Measurements from ENCODE around the gene CACNA1C.

CACNA1C gene

DNA sequence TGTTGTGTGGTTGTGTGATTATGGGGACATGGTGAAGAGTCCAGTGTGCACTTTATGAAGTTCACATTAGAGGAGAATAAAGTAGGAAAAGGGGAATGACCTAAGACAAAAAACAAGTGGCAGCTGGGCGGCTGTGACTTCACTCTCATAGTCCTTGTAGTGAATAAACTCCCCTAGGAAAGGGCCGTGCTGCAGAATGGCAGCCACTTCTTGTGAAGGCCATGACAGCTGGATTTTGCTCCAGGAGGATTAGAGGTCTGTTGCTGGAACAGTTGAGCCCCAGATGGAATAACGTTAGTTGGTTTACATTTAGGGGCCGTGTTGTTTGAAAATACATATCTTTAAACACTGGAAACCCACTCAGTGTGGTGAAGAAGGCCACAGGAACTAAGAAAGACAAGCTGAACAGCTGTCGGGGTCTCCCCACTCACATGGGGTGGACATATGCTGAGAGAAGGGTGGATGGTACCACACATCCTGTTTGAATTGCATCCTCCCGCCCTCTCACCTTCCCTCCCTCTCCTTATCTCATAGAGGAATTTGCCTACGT lies 276.9 kb downstream of the CACNA1C start:
- no peak for FAIRE-seq
- no peak for DNase-seq (ENCODE audit: insufficient read length, low spot score)
- TF ChIP-seq POLR2AphosphoS5 (IDR thresholded peaks at IDR 0.05; ENCODE audit: low read depth, low read length) (no peak), POLR2A (IDR thresholded peaks at IDR 0.05; ENCODE audit: low read depth, low read length) (no peak), POU2F2 (IDR thresholded peaks at IDR 0.05; ENCODE audit: low read depth, low read length) (no peak), TAF1 (IDR thresholded peaks at IDR 0.05; ENCODE audit: low read depth, low read length) (no peak), SPI1 (IDR thresholded peaks at IDR 0.05; ENCODE audit: low read depth, low read length) (no peak), PAX5 (IDR thresholded peaks at IDR 0.05; ENCODE audit: insufficient read depth, low read length, severe bottlenecking) (no peak)

- no peak for FAIRE-seq
- DNase-seq (ENCODE audit: insufficient read length, low spot score): no peak
- TF ChIP-seq POLR2AphosphoS5 (IDR thresholded peaks at IDR 0.05; ENCODE audit: low read depth, low read length) (no peak), SPI1 (IDR thresholded peaks at IDR 0.05; ENCODE audit: low read depth, low read length) (no peak), TAF1 (IDR thresholded peaks at IDR 0.05; ENCODE audit: low read depth, low read length) (no peak), PAX5 (IDR thresholded peaks at IDR 0.05; ENCODE audit: insufficient read depth, low read length, severe bottlenecking) (no peak), POLR2A (IDR thresholded peaks at IDR 0.05; ENCODE audit: low read depth, low read length) (no peak), POU2F2 (IDR thresholded peaks at IDR 0.05; ENCODE audit: low read depth, low read length) (no peak)
Measured at GRCh38 chr12:2332236-2332635, 279.4 kb downstream of the CACNA1C start.

GRCh38 chr12:2332947-2333346 lies 280.2 kb downstream of the CACNA1C start:
- no peak for DNase-seq (ENCODE audit: insufficient read length, low spot score)
- TF ChIP-seq POLR2AphosphoS5 (IDR thresholded peaks at IDR 0.05; ENCODE audit: low read depth, low read length): no peak
- no peak for TF ChIP-seq PAX5 (IDR thresholded peaks at IDR 0.05; ENCODE audit: insufficient read depth, low read length, severe bottlenecking)
- no peak for FAIRE-seq

- no peak for TF ChIP-seq POLR2A (IDR thresholded peaks at IDR 0.05; ENCODE audit: low read depth, low read length)
- FAIRE-seq: no peak
- DNase-seq (ENCODE audit: insufficient read length, low spot score): no peak
Measured at GRCh38 chr12:2333491-2334195, 280.9 kb downstream of the CACNA1C start.

- no peak for DNase-seq (ENCODE audit: insufficient read length, low spot score)
- FAIRE-seq: no peak
Measured at GRCh38 chr12:2334271-2334670, 281.5 kb downstream of the CACNA1C start.

DNA sequence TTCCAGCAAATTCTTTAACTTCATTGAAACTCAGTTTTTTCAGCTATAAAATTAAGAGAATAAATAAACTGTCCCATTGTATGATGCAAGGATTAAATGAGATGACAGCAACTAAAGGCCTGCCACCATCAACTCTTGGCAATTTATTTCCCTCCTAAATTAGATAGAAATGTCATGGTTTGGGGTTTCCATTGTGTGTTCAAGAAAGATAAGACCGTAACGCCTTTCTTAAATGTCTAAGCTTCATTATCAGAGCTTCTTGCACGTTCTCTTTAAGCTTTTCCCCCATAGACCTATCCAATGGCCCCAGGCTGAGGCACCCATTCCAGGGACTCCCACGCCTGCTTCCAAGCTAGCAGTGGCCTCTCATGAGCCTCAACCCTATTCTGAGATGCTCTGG lies 281.9 kb downstream of the CACNA1C start:
- DNase-seq (ENCODE audit: insufficient read length, low spot score) (no peak), FAIRE-seq (no peak)
- TF ChIP-seq POLR2AphosphoS5 (IDR thresholded peaks at IDR 0.05; ENCODE audit: low read depth, low read length): no peak
- TF ChIP-seq POU2F2 (IDR thresholded peaks at IDR 0.05; ENCODE audit: low read depth, low read length): no peak
- no peak for TF ChIP-seq PAX5 (IDR thresholded peaks at IDR 0.05; ENCODE audit: insufficient read depth, low read length, severe bottlenecking)
- no peak for TF ChIP-seq TAF1 (IDR thresholded peaks at IDR 0.05; ENCODE audit: low read depth, low read length)
- no peak for TF ChIP-seq POLR2A (IDR thresholded peaks at IDR 0.05; ENCODE audit: low read depth, low read length)
- no peak for TF ChIP-seq SPI1 (IDR thresholded peaks at IDR 0.05; ENCODE audit: low read depth, low read length)

More at GRCh38 chr12:2334271-2334670, 281.5 kb downstream of the CACNA1C start:
- TF ChIP-seq POLR2AphosphoS5 (IDR thresholded peaks at IDR 0.05; ENCODE audit: low read depth, low read length) (no peak), TAF1 (IDR thresholded peaks at IDR 0.05; ENCODE audit: low read depth, low read length) (no peak), SPI1 (IDR thresholded peaks at IDR 0.05; ENCODE audit: low read depth, low read length) (no peak), POU2F2 (IDR thresholded peaks at IDR 0.05; ENCODE audit: low read depth, low read length) (no peak), PAX5 (IDR thresholded peaks at IDR 0.05; ENCODE audit: insufficient read depth, low read length, severe bottlenecking) (no peak), POLR2A (IDR thresholded peaks at IDR 0.05; ENCODE audit: low read depth, low read length) (no peak)

- FAIRE-seq (peak; percentile 28), DNase-seq (ENCODE audit: insufficient read length, low spot score) (no peak)
- TF ChIP-seq POU2F2 (IDR thresholded peaks at IDR 0.05; ENCODE audit: low read depth, low read length): no peak
- TF ChIP-seq SPI1 (IDR thresholded peaks at IDR 0.05; ENCODE audit: low read depth, low read length): no peak
- no peak for TF ChIP-seq POLR2AphosphoS5 (IDR thresholded peaks at IDR 0.05; ENCODE audit: low read depth, low read length)
- TF ChIP-seq POLR2A (IDR thresholded peaks at IDR 0.05; ENCODE audit: low read depth, low read length): no peak
- no peak for TF ChIP-seq TAF1 (IDR thresholded peaks at IDR 0.05; ENCODE audit: low read depth, low read length)
- TF ChIP-seq PAX5 (IDR thresholded peaks at IDR 0.05; ENCODE audit: insufficient read depth, low read length, severe bottlenecking): no peak
Measured at GRCh38 chr12:2335109-2335508, 282.3 kb downstream of the CACNA1C start.

DNA sequence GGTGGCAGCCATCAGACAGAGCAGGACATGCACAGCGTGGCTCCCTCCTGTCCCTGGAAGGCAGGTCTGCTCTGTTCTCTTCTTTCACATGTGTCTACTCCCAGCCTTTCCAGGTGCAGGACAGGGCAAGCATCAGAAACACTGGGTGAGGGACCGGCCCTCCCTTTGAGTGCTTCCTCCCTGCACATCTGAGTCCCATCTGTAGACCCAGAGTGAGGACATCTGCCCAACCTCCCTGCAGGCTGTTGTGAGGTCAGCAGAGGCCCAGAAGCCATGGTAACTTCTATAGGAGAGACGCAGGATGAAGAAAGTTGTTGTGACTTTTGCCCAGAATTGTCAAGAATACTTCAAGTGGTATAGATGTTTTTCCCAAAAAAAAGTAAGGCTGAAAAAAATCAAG lies 282.7 kb downstream of the CACNA1C start:
- TF ChIP-seq PAX5 (IDR thresholded peaks at IDR 0.05; ENCODE audit: insufficient read depth, low read length, severe bottlenecking) (no peak), SPI1 (IDR thresholded peaks at IDR 0.05; ENCODE audit: low read depth, low read length) (no peak), POU2F2 (IDR thresholded peaks at IDR 0.05; ENCODE audit: low read depth, low read length) (no peak), POLR2A (IDR thresholded peaks at IDR 0.05; ENCODE audit: low read depth, low read length) (no peak), POLR2AphosphoS5 (IDR thresholded peaks at IDR 0.05; ENCODE audit: low read depth, low read length) (no peak), TAF1 (IDR thresholded peaks at IDR 0.05; ENCODE audit: low read depth, low read length) (no peak)
- FAIRE-seq (no peak), DNase-seq (ENCODE audit: insufficient read length, low spot score) (no peak)

DNA sequence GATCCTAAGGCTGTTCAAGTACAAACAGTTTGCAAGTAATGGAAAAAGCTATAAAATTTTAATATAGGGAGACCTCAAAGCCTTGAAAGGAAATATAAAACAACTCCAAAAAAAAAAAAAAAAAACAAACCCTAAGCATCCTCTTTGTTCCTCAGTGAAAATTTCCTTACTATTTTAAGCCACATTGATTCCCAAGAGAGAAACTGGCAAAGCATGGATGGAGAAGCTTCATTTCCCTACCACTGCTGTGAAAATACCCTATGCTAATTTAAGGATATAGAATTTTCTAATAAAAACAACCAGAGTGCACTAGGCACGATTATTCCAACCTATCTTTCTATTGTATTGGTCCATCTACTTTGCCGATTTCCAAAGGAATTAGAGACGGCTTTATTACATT lies 283.1 kb downstream of the CACNA1C start:
- DNase-seq (ENCODE audit: insufficient read length, low spot score): no peak
- FAIRE-seq: no peak
- TF ChIP-seq PAX5 (IDR thresholded peaks at IDR 0.05; ENCODE audit: insufficient read depth, low read length, severe bottlenecking): no peak
- TF ChIP-seq POLR2AphosphoS5 (IDR thresholded peaks at IDR 0.05; ENCODE audit: low read depth, low read length): no peak
- TF ChIP-seq SPI1 (IDR thresholded peaks at IDR 0.05; ENCODE audit: low read depth, low read length): no peak
- TF ChIP-seq POU2F2 (IDR thresholded peaks at IDR 0.05; ENCODE audit: low read depth, low read length): no peak
- TF ChIP-seq TAF1 (IDR thresholded peaks at IDR 0.05; ENCODE audit: low read depth, low read length): no peak
- TF ChIP-seq POLR2A (IDR thresholded peaks at IDR 0.05; ENCODE audit: low read depth, low read length): no peak

DNA sequence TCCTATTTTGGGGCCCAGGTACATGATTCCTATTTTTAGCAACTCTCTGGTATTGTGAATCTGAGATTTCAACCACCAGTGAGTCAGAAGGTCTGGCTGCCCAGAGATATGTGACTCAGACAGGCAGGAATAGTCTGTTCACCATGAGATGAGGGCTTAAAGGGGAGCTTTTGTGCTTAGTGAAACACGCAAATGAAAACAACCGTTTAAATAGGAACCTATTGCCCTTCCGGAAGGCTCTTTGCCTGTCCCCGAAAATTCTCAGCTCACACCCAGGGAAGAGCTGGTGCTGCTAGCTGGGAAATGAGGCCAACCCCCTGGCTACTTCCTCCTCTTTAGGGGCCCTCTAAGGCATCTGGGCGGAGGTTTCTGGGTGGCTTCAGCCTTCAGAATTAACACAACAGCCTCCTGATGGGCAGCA lies 283.6 kb downstream of the CACNA1C start:
- peak; percentile 93 for FAIRE-seq
- DNase-seq (ENCODE audit: insufficient read length, low spot score): no peak
- TF ChIP-seq POLR2AphosphoS5 (IDR thresholded peaks at IDR 0.05; ENCODE audit: low read depth, low read length) (no peak), POU2F2 (IDR thresholded peaks at IDR 0.05; ENCODE audit: low read depth, low read length) (0 out of 2 replicates have a peak, but pooled peaks have one; percentile 13)

Measured in GM12891 (cell line).